H1 (cell line): ENCODE results near the gene TOMM7. TPM values are rescaled to one million over a fixed set of nuclear protein-coding genes. Genes with fewer than 3 reads are reported as not detected.

ENCODE experiments used
- CTCF ChIA-PET: fragments of 300-600 bp; sonication (Branson Sonifier 250); formaldehyde crosslinking; loops from one replicate; lab custom pipeline; 2021; ENCODE audit not compliant: partially characterized antibody; lab: Charles Lee
- POLR2A ChIA-PET: fragments of 300-600 bp; sonication (Branson Sonifier 250); formaldehyde crosslinking; loops from one replicate; lab custom pipeline; 2021; ENCODE audit warnings: inconsistent platforms; ENCODE audit not compliant: partially characterized antibody; lab: Charles Lee
- DNase-seq, 2 experiments: peaks; one replicate each; pipeline versions ENCODE4 v3.0.0 to v3.0.0-alpha.2; 2010 to 2022; ENCODE audit warnings: low spot score in 2 of 2, low read depth in 1 of 2, mixed read lengths in 1 of 2
- FAIRE-seq: peaks from 2 replicates; lab custom pipeline; 2011; peaks lifted over from hg19 to GRCh38; lab: Jason Lieb, UNC
- H2AFZ ChIP-seq: 2 replicates; pipeline ENCODE4 v1.8.1; 2012; ENCODE audit warnings: low read length, inconsistent platforms
- H2AK5ac ChIP-seq: 2 replicates; pipeline ENCODE4 v1.6.1; 2013; ENCODE audit warnings: low read depth, low read length
- H2BK120ac ChIP-seq: replicated peaks from 2 replicates; pipeline ENCODE3; 2013; ENCODE audit warnings: low read depth, low read length, inconsistent platforms
- H2BK12ac ChIP-seq: 2 replicates; pipeline ENCODE4 v1.6.1; 2013; ENCODE audit warnings: low read depth, low read length
- H2BK15ac ChIP-seq: 2 replicates; pipeline ENCODE4 v1.6.1; 2013; ENCODE audit warnings: low read length
- H2BK20ac ChIP-seq: 2 replicates; pipeline ENCODE4 v1.6.1; 2013; ENCODE audit warnings: low read length
- H2BK5ac ChIP-seq: 2 replicates; pipeline ENCODE4 v1.6.1; 2013; ENCODE audit warnings: low read depth, low read length
- H3K14ac ChIP-seq: 2 replicates; pipeline ENCODE4 v1.6.1; 2013; ENCODE audit warnings: inconsistent platforms; ENCODE audit not compliant: insufficient read length
- H3K18ac ChIP-seq: 2 replicates; pipeline ENCODE4 v1.6.1; 2013; ENCODE audit warnings: low read length; ENCODE audit errors: extremely low read depth
- H3K23ac ChIP-seq: 2 replicates; pipeline ENCODE4 v1.6.1; 2013; ENCODE audit warnings: inconsistent platforms; ENCODE audit not compliant: insufficient read length
- H3K23me2 ChIP-seq: 2 replicates; pipeline ENCODE4 v1.6.1; 2013; ENCODE audit warnings: low read depth, low read length
- H3K27ac ChIP-seq: 2 replicates; pipeline ENCODE4 v1.6.1; 2011; ENCODE audit warnings: low read depth, low read length, inconsistent platforms
- H3K27me3 ChIP-seq, 4 experiments: replicated peaks in 1 of 4; 1 replicate in 1 of 4; 2 replicates in 3 of 4; pipeline versions ENCODE4 v1.6.1 to v1.8.1; 2011 to 2013; ENCODE audit warnings: low read length in 3 of 4, mild to moderate bottlenecking in 3 of 4, inconsistent platforms in 2 of 4, mixed read lengths in 2 of 4, moderate library complexity in 1 of 4; ENCODE audit not compliant: control insufficient read depth in 3 of 4, insufficient read depth in 3 of 4; ENCODE audit errors: extremely low read depth in 1 of 4
- H3K36me3 ChIP-seq, 4 experiments: 2 replicates each; pipeline versions ENCODE4 v1.6.1 to v1.8.1; 2011 to 2013; ENCODE audit warnings: mild to moderate bottlenecking in 4 of 4, low read length in 3 of 4, moderate library complexity in 2 of 4, control low read depth in 1 of 4, inconsistent platforms in 1 of 4; ENCODE audit not compliant: insufficient read depth in 4 of 4, control insufficient read depth in 2 of 4
- H3K4ac ChIP-seq: replicated peaks from 2 replicates; pipeline ENCODE3; 2013; ENCODE audit warnings: low read length, low read depth, mixed read lengths, inconsistent platforms; ENCODE audit not compliant: insufficient read length
- H3K4me1 ChIP-seq, 4 experiments: replicated peaks in 1 of 4; 1 replicate in 1 of 4; 2 replicates in 3 of 4; pipeline versions ENCODE4 v1.6.1 to v1.8.1; 2011 to 2013; ENCODE audit warnings: low read length in 3 of 4, inconsistent platforms in 2 of 4, mixed read lengths in 1 of 4; ENCODE audit not compliant: insufficient read depth in 4 of 4, control insufficient read depth in 3 of 4
- H3K4me2 ChIP-seq, 2 experiments: 2 replicates each; pipeline versions ENCODE4 v1.6.1 to v1.8.1; 2011 to 2013; ENCODE audit warnings: low read depth in 2 of 2, low read length in 2 of 2, control low read depth in 1 of 2, inconsistent platforms in 1 of 2, mild to moderate bottlenecking in 1 of 2; ENCODE audit not compliant: insufficient read depth in 1 of 2
- H3K4me3 ChIP-seq, 4 experiments: fragments of 200-600, 300-600 bp in 1 of 4; sonication (generic), shearing (Covaris generic), sonication (Bioruptor Twin) in 1 of 4; 2 replicates each; pipeline versions ENCODE4 v1.5.1 to v1.8.1; 2011 to 2016; ENCODE audit warnings: low read length in 4 of 4, low read depth in 3 of 4, control low read depth in 2 of 4, inconsistent platforms in 2 of 4, mild to moderate bottlenecking in 2 of 4, mixed read lengths in 1 of 4, moderate library complexity in 1 of 4; ENCODE audit not compliant: insufficient read depth in 2 of 4; ENCODE audit errors: extremely low read depth in 1 of 4
- H3K56ac ChIP-seq: replicated peaks from 2 replicates; pipeline ENCODE3; 2013; ENCODE audit warnings: low read depth, mild to moderate bottlenecking, mixed read lengths, low read length, inconsistent platforms; ENCODE audit not compliant: insufficient read length
- H3K79me1 ChIP-seq: 2 replicates; pipeline ENCODE4 v1.6.1; 2013; ENCODE audit warnings: low read depth, low read length, control low read depth
- H3K79me2 ChIP-seq, 2 experiments: 2 replicates each; pipeline versions ENCODE4 v1.6.1 to v1.8.1; 2012 to 2013; ENCODE audit warnings: low read length in 2 of 2, mild to moderate bottlenecking in 2 of 2, inconsistent platforms in 1 of 2; ENCODE audit not compliant: insufficient read depth in 2 of 2, control insufficient read depth in 1 of 2
- H3K9ac ChIP-seq, 4 experiments: replicated peaks in 1 of 4; 1 replicate in 1 of 4; 2 replicates in 3 of 4; pipeline versions ENCODE4 v1.6.1 to v1.8.1; 2011 to 2013; ENCODE audit warnings: low read depth in 3 of 4, low read length in 3 of 4, control low read depth in 2 of 4, mild to moderate bottlenecking in 2 of 4, moderate library complexity in 2 of 4, inconsistent platforms in 1 of 4; ENCODE audit errors: extremely low read depth in 1 of 4
- H3K9me3 ChIP-seq, 2 experiments: 2 replicates each; pipeline versions ENCODE4 v1.6.1 to v1.8.1; 2012 to 2013; ENCODE audit warnings: mild to moderate bottlenecking in 2 of 2, moderate library complexity in 2 of 2, control low read depth in 1 of 2, inconsistent platforms in 1 of 2, low read depth in 1 of 2, low read length in 1 of 2, mixed read lengths in 1 of 2; ENCODE audit not compliant: insufficient read depth in 2 of 2
- H4K20me1 ChIP-seq, 2 experiments: replicated peaks in 1 of 2; 2 replicates each; pipeline versions ENCODE3 to v1.8.1; 2011 to 2013; ENCODE audit warnings: inconsistent platforms in 2 of 2, low read length in 2 of 2, mild to moderate bottlenecking in 1 of 2; ENCODE audit not compliant: insufficient read depth in 2 of 2, control insufficient read depth in 1 of 2
- H4K5ac ChIP-seq: 2 replicates; pipeline ENCODE4 v1.6.1; 2013; ENCODE audit warnings: low read length, low read depth, mixed read lengths, inconsistent platforms; ENCODE audit not compliant: insufficient read length
- H4K8ac ChIP-seq: 2 replicates; pipeline ENCODE4 v1.8.0; 2013; ENCODE audit warnings: mild to moderate bottlenecking, moderate library complexity, low read length, inconsistent platforms; ENCODE audit not compliant: insufficient read depth; ENCODE audit errors: extremely low read depth
- H4K91ac ChIP-seq: replicated peaks from 2 replicates; pipeline ENCODE3; 2013; ENCODE audit warnings: low read length, mixed read lengths, inconsistent platforms; ENCODE audit not compliant: insufficient read length
- CHD2 ChIP-seq: IDR thresholded peaks from 2 replicates; pipeline ENCODE4 v1.6.1; 2012; ENCODE audit warnings: low read length, improper control_type of control experiment
- CTBP2 ChIP-seq: IDR thresholded peaks from 2 replicates; pipeline ENCODE4 v1.7.0; 2011; ENCODE audit warnings: borderline replicate concordance, mild to moderate bottlenecking, moderate library complexity, mixed read lengths, low read length; ENCODE audit not compliant: insufficient read depth, insufficient read length
- CTCF ChIP-seq, 3 experiments: IDR thresholded peaks; 1 replicate in 2 of 3; 2 replicates in 1 of 3; pipeline versions ENCODE4 v1.5.1 to v1.6.1; 2011; ENCODE audit warnings: low read length in 3 of 3, mild to moderate bottlenecking in 3 of 3, inconsistent platforms in 2 of 3, low read depth in 1 of 3, moderate library complexity in 1 of 3; ENCODE audit not compliant: insufficient read depth in 1 of 3; ENCODE audit errors: control extremely low read depth in 1 of 3
- NANOG ChIP-seq: IDR thresholded peaks from 2 replicates; pipeline ENCODE4 v1.6.1; 2011; ENCODE audit warnings: low read length, low read depth, mild to moderate bottlenecking, inconsistent platforms; ENCODE audit not compliant: insufficient read depth, poor library complexity, severe bottlenecking
- SP2 ChIP-seq: IDR thresholded peaks from 2 replicates; pipeline ENCODE4 v1.6.1; 2012; ENCODE audit warnings: mild to moderate bottlenecking, low read length, inconsistent platforms
- SP4 ChIP-seq: IDR thresholded peaks from 2 replicates; pipeline ENCODE4 v1.6.1; 2012; ENCODE audit warnings: low read length, inconsistent platforms
- TAF7 ChIP-seq: optimal IDR thresholded peaks from 2 replicates; pipeline ENCODE3; 2011; ENCODE audit warnings: low read depth, mild to moderate bottlenecking, inconsistent platforms, low read length, moderate library complexity, borderline replicate concordance
- WGBS, 2 experiments: shearing (Covaris generic) in 1 of 2; methylation state at CpG; one replicate each; pipeline versions ENCODE4 v1.1.6 to v1.1.7; 2013 to 2015; ENCODE audit warnings: low lambda C conversion rate in 2 of 2, mixed read lengths in 2 of 2, inconsistent platforms in 1 of 2, low coverage in 1 of 2, missing lambda C conversion rate in 1 of 2; ENCODE audit not compliant: insufficient replicate concordance in 2 of 2, insufficient coverage in 1 of 2, insufficient read length in 1 of 2; ENCODE audit errors: extremely low coverage in 1 of 2, missing lambda C conversion rate in 1 of 2; 5-methylcytosine and 5-hydroxymethylcytosine counted together
- polyA plus RNA-seq, 7 experiments: library from polyadenylated mRNA; depleted of rRNA in 3 of 7; stranded (reverse) in 5 of 7; unstranded in 2 of 7; fragments of >200 nt in 5 of 7; fragments of 200-250 nt in 2 of 7; gene quantifications; 1 replicate in 5 of 7; 2 replicates in 1 of 7; 4 replicates in 1 of 7; pipeline versions ENCODE4 v1.2.1 to v1.2.3, GENCODE V29; 2011 to 2013; ENCODE audit warnings: missing spikeins in 2 of 7, mixed read lengths in 2 of 7
- total RNA-seq: library from RNA; stranded (reverse); fragmentation: NEBNext Ultra II Directional; extraction: Animal tissue kit (Norgen Biotek cat#: 25700); gene quantifications from 2 replicates; pipeline ENCODE4 v1.2.1, GENCODE V29; 2021

TOMM7 gene
- total and polyA plus RNA-seq, 2 of the 8 experiments (the other 6 are each of a cell fraction or from before 2014, with no cell fraction given): 389 to 508 TPM

- Histone ChIP-seq H4K8ac (no peak overlapping the region), H3K27ac (no peak overlapping the region), H3K27me3 (no peaks in the 10 kb centered on the region), H4K20me1 (no peaks in the 10 kb centered on the region), H2AK5ac (no peak overlapping the region), H3K56ac (no peak overlapping the region), H4K91ac (no peak overlapping the region), H2BK12ac (no peak overlapping the region), H3K4me1 (no peaks in the 10 kb centered on the region), H2BK15ac (no peak overlapping the region), H3K4me2 (no peak overlapping the region), H2BK20ac (no peak overlapping the region), H3K4me3 (no peak overlapping the region), H3K14ac (no peak overlapping the region), H4K5ac (no peak overlapping the region), H3K79me1 (no peaks in the 10 kb centered on the region), H3K36me3 (no peaks in the 10 kb centered on the region), H3K9ac (no peak overlapping the region), H3K4ac (no peak overlapping the region), H3K18ac (no peak overlapping the region), H2AFZ (no peak overlapping the region), H3K9me3 (no peaks in the 10 kb centered on the region), H2BK120ac (no peak overlapping the region), H3K23me2 (no peaks in the 10 kb centered on the region), H3K79me2 (no peaks in the 10 kb centered on the region), H2BK5ac (no peak overlapping the region), H3K23ac (no peak overlapping the region)
- ChIA-PET POLR2A (interaction anchor here (1.1 kb wide), 1 partner anchor 44 kb away, joined by 3 read pairs; no protein-coding TSS in a partner anchor), CTCF (interaction anchor here (1.3 to 3.2 kb wide), 2 partner anchors 51 to 218 kb away, joined by 5 to 11 read pairs; partner anchors contain the start of gene IL6)
- no peak for DNase-seq
- 88% methylated on average over 4 of the region's 4 CpGs; no CpG with 5 or more reads in 1 of the 2 experiments for WGBS, 2 experiments
- FAIRE-seq: no peak
- TF ChIP-seq SP2 (no peak), CHD2 (no peak), TAF7 (no peak), CTBP2 (no peak), SP4 (no peak), NANOG (no peak), CTCF (IDR thresholded peaks at IDR 0.05; ENCODE audit: control extremely low read depth in 1 of 3, insufficient read depth in 1 of 3, low read depth in 1 of 3, low read length in 3 of 3) (no peak)
Observed at GRCh38 chr7:22776964-22777363, 45.7 kb downstream of the TOMM7 start.
